Fibroblast of skin of back (primary cell): ENCODE data around the gene SMIM43.
"Not testable (repeated sequence)": the region's sequence is repeated elsewhere in the genome, so short reads cannot be mapped to it uniquely, and the experiment has no call there.

Source experiments
- DNase-seq: peaks from one replicate; pipeline ENCODE4 v3.0.0-alpha.2; 2013

Gene SMIM43

DNA sequence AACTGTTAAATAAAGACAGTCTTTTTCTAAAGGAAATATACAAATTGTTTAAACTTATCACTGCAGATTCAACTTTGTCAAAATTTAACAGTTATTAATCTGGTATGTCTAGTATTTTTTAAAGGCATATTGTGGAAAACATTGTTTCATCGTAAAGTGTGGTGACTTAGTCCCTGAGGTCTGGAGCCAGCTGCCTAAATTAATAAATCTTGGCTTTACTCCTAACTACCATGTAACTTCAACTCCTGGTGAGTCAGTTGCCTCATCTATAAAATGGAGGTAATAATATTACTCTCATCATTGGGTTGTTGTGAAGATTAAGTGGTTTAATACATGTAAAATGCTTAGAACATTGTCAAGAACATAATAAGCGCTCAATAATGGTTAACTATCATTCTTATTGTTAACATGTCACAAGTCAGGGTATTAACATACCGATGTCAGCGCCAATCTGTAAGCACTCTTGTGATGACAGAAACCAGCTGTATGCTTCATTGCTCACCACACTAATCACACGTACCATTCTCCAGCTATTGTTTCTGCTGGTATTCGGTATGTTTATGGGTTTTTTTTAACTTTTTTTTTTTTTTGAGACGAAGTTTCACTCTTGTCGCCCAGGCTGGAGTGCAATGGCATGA, 14.1 kb upstream of the SMIM43 start:
- no peak for DNase-seq

DNA sequence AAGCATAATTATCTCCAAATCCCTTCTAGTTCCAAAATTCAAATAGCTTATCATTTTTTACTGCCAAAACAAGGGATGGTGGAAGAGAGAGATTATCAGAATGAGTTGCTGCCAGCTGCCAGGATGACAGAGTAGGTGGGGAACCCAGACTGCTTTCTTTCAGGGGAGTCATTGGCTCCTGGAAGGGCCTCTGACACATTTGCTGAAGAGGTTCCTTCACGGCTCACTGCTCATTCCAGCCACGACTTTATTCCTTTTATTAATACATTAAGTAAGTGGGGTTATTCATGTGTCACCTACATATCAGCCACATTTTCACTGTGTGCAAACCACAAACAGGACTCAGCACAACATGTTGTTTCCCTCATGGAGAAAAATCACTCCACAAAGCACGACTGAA, 12.7 kb upstream of the SMIM43 start:
- no peak for DNase-seq

DNA sequence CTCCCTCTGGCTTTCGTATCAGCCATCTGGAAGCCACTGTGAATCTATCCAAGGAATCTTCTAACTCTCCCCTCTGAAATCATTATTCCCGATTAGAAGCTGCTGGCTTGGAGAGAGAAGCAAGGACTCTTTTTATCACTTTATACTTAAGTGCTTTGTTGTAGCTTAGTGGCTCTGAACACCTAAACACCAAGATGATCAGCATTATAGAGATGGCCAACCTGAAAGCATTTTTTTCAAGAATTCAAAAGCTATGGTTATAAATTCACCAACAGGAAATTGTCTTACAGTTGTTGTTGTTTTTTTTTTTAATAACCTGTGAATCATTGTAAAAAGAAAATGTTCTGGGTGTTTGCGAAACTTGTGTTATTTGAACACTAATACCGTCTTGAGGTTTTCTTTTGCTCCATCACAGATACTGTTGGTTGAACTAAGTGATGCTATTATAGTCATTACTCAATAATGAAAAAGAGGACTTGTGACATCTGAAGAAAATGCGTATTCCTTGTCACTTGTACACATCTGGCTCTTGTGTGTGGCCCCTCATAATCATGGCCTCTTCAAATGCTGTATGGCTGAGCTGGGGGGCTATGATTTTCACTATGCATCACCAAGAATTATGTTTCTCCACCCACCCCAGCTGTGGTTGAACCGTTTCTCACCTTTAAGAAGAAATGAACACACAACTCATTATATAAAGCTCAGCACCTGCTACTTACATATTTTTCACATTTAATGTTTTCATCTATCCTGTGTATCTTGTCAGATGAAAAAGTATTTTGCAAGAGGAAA, 11.8 kb upstream of the SMIM43 start:
- no peak for DNase-seq

DNA sequence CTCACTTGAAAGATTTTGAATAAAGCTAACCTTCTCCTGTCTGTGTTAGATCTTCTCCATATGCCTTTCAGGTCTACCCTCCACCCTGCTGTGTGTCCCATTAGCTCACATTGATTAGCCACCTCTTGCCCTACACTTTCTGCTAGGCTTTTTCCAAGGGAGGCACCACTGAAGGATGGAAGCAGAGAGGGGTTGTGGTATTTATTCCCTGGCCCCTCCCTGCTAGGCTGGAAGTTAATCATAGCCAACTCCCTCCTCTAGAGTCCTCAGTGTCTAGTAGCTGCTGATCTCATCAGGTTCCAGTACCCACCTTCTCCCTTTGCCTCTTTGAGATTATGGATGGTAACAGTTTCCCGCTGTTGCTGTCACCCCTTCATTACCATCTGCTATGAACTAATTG, 8.9 kb upstream of the SMIM43 start:
- DNase-seq, result no peak

DNA sequence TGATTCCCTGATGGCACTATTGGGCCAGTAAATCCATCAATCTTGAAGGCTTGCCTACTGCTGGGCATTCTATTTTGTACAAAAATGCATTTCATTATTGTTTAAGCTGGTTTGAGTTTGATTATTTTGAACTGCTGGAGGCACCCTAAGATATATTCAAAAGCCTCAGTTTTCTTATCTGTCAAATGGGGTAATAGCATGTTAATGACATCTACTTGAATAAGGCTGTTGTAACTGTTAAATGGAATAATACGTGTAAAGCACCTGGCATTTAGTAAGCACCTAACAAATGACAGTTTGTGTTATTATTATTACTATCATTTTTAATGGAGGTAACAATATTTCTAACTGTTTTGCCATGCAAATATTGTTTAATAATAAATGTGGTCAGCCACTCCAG, 6.9 kb upstream of the SMIM43 start:
- DNase-seq, result no peak

DNA sequence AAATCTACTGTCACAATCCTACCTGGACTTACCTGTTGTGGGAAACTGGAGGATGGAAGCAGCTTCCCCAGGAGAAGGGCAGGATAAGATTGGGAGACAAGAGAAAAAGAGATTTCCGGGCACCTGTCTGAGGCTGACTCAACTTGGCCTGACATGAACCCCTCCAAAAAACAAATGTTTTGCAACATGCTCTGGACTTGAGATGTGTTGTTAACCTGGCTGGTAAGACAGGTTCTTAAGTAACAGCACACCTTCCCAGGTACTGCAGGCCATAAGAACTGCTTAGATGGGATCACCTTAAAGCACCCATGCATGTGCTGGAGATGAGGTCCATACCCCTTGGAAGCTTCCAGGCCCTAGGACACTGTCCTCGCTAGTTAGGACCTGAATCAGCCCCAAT, 4.4 kb upstream of the SMIM43 start:
- no peak for DNase-seq

DNA sequence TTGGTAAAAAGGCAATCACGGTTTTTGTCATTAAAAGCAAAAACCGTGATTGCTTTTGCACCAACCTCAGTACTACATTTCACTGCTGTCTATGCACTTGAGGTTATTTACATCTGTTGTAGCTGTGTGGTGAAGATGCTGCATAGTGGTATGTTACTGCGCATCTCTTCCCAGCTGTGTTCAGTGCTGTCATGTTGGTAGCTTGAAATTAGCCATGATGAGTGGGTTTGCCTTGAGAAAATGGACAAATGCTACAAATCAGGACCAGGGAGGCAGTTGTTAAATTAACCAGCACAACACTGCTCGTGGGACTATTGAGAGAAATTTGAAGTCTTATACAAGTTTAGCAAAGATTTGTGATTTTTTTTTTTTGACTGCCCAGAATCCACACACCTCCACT, 2.2 kb upstream of the SMIM43 start:
- DNase-seq, result no peak

DNA sequence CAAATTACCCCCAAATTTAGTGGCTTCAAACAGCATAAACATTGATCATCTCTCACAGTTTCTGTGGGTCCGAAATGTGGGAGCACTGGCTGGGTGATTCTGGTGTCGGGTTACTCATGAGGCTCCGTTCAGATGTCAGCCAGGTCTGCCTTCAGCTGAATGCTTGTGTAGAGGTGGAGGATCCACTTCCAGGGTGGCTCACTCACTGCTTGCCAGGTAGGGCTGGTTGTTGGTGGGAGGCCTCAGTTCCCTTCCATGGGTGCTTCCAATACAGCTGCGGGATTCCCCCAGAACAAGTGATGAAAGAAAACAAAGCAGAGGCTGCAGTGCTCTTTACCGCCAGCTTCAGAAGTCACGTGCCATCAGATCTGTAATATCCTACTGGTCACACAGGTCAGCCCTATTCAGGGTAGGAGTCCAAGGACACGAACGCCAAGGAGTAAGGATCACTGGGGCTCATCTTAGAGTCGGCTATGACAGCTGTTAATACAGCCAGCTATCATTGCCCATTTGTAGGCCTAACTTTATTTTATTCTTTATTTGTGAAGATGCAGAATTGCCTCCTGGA, 1.1 kb upstream of the SMIM43 start:
- DNase-seq, result no peak

DNA sequence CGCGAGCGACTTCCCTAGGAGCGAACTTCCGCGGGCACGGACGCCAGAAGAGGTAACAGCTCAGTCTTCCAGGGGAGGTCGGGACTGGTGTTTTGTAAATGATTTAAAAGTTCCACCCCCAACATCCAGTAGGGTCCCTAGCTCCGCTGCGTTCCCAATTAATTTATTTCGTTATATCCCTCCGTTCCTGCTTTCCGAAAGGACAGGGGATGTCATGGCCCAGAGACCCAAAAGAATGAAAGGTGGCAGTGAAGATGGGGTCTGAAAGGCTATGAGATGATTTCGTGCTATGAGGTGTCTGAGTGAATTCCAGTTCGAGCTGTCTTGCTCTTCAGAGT, 373 bp upstream of the SMIM43 start:
- DNase-seq, result no peak

DNA sequence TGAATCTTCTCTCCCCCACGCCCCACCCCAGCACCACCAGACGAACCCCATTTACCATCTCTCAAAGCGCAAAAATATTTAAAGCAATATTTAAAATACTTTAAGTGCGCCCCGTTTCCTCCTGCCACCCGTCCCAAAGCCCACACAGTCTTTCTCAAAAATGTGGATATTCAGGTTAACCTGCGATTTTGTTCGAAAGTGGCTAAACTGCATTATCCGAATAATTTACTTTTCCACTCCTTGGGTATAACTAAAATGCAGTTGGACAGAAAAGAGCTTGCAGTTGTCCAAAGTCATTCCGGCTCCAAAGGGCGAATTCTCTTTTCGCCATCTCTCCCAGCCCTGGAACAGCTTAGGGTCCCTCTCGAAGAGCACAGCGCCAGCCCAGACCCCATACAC, 662 bp downstream of the SMIM43 start:
- DNase-seq, result no peak

DNA sequence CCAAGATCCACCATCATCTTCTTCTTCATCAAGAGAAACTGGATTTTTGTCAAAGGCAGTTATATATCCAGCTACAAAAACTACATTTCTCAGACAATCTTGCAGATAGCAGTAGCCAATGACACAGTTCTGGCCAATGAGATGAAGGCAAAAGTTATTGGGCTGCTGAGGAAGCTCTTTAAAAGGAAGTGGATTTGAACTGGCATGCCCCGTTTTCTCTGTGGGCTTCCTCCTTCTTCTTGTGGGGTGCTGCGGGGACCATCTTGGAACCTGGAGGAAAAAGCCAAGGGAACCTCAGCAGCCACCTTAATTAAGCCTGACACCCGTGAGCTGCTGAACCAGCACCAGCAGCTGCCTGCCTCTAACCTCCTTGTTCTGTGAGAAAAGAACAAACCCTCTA, 4.8 kb downstream of the SMIM43 start:
- DNase-seq, result no peak

DNA sequence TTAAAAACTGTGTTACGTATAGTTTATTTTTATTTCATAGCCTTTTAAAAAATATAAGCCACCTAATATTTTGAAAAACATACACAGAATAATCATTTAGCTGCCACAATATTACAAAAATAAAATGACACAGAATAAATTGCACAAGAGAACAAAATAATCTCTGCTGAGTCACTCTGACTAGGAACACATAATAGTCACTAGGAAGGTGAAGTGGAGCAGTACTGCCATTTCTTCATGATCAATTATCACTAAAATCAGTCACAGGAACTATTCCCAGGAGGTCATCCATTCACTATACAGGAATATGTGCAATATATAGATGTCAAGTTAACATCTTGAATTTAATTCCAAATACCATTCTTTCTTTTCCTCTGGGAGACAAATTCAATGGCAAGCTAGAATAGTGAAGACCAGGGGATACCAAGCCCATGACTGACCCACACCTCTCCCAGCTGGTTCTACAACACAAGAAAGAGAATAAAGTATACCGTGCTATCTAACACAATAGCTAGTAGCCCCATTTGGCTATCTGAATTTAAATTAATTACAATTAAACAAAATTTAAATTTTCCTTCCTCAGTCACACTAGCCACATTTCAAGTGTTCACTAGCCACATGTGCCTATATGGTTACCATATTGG, 5.9 kb downstream of the SMIM43 start:
- DNase-seq, result peak; percentile 21

DNA sequence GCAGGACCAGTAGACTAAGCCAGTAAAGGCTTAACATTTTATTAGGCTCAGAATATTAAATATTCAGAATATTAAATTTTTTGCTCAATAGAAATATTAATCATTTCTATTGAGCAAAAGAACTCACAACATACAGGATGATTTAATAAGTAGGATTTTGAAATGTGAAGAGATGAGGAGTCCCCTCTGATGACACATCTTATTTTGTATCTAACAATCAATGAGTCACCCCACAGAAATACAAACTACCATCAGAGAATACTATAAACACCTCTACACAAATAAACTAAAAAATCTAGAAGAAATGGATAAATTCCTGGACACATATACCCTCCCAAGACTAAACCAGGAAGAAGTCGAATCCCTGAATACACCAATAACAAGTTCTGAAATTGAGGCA, 12.8 kb downstream of the SMIM43 start:
- not testable (repeated sequence) for DNase-seq

DNA sequence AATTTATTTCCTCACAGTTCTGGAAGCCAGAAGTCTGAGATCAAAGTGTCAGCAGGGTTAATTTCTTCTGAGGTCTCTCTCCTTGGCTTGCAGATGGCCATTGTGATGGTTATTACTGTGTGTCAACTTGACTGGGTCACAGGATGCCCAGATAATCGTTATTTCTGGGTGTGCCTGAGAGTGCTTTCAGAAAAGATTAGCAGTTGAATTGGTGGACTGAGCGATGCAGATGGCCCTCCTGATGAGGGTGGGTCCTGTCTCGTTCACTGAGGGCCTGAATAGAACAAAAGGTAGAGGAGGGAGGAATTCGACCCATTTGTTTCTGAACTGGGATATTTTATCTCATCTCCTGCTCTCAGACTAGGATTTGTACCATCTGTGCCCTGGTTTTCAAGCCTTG, 15.7 kb downstream of the SMIM43 start:
- DNase-seq, result no peak

DNA sequence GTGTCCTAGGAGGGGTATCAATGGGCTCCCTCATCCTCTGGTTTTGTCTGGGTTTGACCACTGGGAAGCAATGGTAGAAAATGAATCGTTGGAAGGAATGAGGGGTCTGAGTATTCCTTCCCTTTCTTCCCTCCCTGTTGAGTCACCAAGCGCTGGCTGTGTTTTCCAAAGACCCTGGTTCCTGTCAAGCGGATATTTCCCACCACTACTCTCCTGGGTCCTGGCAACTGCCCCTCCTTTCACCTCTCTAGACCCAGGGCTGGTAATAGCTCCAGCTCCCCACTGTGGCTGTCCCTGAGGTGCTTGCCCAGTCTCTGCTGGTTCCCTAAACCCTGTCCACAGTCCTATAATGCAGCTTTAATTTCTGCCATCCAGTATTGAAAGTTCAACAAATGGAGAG, 22.2 kb downstream of the SMIM43 start:
- DNase-seq, result no peak

DNA sequence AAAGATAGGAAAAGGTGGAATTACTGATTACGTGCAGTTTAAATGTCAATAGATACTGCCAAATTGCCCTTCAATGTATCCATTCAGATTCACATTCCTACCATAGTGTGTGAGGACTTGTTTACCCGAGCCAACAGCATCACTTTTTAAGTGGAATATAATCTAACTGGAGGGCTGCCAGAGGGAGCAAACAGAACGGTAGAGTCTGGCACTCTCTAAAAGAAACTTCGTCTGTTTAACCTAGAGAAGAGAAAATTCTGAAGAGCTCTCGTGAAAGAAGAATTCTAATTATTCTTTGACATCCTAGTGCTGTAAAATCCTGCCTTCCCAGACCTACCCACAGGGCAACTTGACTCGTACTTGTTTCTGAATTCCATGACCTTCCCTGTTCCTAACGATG, 23.2 kb downstream of the SMIM43 start:
- DNase-seq, result no peak

DNA sequence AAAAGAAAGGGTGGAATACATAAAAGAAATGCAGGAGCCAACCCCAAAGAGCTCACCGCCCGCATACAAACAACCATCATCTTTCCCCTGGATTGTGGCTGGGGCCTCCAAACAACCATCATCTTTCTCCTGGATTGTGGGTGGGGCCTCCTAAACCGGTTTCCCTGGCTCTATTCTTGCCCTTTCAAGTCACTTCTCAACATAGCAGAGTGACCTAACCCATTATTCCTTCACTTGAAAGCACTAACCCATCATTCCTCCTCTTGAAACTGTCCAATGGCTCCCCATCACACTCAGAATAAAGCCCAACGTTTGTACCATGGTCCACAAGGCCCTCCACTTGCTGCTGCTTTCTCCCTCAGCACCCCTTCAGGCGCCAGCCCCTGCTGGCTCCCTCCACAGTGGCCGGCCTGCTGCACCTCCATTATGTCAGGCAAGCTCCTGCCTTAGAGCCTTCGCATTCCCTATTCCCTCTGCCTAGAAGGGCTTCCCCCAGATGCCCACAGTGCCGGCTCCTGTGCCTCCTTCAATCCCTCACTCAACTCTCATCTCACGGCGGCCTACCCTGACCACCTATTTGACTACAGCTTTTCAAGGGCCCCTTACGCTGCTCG, 24.1 kb downstream of the SMIM43 start:
- DNase-seq, result no peak

DNA sequence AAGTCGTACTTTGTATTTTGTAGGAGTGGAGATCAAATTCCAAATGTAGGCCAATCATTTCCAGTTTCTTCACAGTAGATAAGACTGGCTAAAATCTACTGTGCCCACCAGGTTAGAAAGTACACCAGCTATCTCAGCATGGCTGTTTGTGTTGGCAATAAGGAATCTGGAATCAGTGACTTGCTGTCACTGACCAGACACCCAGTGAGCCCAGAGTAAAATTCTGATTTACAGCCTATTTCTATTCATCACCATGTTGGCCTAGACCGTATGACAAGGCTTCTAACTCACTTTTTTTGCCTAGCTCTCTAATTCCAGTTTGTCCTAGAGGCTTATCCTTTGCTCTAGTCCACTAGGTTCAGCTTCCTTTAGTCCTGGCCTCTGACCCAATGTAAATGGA, 25.4 kb downstream of the SMIM43 start:
- no peak for DNase-seq

DNA sequence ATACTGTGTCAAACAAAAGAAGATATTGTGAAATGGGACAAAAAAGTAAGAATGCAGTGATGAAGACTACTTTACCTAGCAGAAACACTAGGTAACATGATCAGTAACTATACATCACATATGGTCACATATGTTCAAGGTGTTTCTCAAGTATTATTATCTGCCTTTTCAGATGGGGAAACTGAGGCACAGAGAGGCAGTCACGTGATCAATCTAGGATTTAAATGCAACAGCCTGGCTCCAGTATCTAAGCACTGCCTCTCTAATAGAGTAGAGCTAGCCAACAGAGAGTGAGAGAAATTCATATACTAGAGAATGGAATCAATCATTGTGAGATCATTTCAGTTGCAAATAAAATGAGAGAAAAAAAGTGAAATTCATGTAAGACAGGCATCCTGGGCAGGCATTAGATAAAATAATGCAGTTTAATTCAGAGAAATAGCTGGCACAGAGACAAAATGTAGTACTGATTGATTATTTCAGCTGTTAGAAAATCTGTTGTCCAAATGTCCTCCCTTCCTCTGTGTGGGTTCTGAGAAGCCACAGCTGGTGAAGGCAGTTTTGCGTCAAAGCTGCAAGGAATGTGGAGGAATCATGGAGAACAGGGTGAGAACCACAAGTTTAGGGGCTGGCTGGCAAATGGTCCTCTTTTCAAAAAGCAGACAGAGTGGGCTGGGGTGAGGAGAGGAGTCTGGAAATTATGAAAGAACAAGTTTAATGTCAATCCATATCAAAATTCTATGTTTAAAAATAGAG, 26.0 kb downstream of the SMIM43 start:
- no peak for DNase-seq

DNA sequence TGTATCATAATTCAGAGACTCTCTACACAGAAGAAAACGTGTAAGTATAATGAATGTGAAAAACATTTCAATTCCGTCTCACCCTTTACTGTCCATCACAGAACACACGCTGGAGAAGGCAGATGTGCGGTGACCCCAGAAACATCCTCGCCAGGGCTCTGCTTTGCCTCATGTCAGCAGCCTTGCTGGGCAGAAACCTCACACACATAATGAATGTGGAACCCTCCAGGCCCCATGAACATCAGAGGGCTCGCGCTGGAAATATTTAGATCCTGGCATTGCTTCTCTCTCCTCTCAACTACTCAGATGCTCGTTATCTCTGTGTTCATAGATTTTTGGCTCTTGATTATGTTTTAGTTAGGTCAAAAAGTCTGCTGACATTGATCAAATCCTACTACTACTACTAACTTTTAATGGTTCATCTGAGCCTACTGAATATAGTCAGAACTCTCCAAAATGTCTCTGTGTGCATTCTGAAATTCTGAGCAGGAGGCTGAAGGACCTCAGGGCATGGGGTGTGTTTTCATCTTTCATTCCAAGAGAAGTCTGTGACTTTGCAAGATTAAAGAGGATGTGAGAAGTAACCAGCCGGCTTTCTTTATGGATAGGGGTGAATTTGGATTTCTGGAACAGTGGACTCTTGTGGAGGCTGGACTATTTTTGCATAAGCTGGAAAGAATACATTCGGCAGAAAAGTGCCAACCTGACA, 27.0 kb downstream of the SMIM43 start:
- no peak for DNase-seq

DNA sequence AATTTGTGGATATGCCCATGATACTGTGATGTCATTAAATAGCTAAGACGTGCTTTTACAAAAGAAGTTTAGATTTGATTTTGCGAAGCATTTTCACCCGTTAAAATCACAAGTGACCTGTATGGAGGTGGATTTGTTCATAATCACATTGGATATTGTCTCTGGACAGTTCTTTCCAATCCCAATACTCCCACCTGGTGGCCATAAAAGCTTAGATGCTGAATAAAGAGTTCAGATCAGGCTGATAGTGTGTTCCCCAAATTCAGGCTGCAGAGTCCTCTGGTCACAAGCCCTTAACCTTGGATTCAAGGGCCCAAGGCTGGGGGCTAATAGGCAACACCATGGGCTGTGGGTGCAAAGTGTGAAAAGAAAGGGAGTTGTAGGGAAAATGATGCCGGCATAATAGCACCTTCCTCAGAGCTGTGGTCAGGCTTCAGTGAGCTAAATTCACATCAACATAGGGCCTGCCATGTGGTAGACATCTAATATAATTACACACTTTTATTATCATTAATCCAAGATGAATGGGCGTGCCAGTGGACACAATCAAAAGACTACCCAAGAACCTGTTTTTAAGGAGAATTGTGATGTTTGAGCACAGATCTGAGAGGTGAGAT, 28.1 kb downstream of the SMIM43 start:
- DNase-seq, result peak; percentile 67

DNA sequence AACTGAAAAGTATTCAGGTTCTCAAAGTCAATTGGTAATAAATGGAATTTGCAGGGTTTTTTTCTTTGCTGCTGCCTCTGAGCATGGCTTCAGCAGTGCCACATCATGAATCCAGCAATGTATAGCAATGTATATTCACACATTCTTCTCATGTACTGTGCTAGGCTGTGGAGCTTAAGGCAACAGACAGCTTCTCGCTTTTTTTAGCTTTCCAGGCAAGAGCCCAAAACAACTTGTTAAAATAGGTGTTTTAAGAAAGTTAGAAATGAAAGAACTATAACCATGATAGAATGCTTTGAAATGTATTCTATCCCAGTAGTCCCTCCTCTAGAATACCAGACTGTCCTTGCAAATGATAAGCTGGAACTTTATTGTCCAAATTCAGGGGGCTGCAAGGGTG, 30.4 kb downstream of the SMIM43 start:
- DNase-seq, result no peak
